NB4 (cell line): ENCODE data around the gene INPP5A.
"Not testable (repeated sequence)": the region's sequence is repeated elsewhere in the genome, so short reads cannot be mapped to it uniquely, and the experiment has no call there.

Experiments used
- CTCF ChIP-seq: IDR thresholded peaks from one replicate; pipeline ENCODE4 v1.5.1; 2012; ENCODE audit warnings: low read depth, low read length
- MAX ChIP-seq: IDR thresholded peaks from 2 replicates; pipeline ENCODE4 v1.6.1; 2011; ENCODE audit warnings: low read depth, low read length
- POLR2A ChIP-seq: IDR thresholded peaks from 2 replicates; pipeline ENCODE4 v1.6.1; 2011; ENCODE audit warnings: mild to moderate bottlenecking; ENCODE audit not compliant: insufficient read length; ENCODE audit errors: extremely low read depth

GRCh38 chr10:132599023-132599618, 61.5 kb downstream of the INPP5A start:
- TF ChIP-seq POLR2A, CTCF, MAX: not testable (repeated sequence)
